ENCODE data around the gene GNE. TPM values are rescaled to one million over a fixed set of nuclear protein-coding genes. Genes with fewer than 3 reads are reported as not detected.

The GNE gene
- total and polyA plus RNA-seq, 4 donors = 5.1 to 18.4 (median 13.7) TPM

GRCh38 chr9:36284226-36284625, 26.0 kb upstream of the GNE start:
- Histone ChIP-seq H3K4me1 (ENCODE audit: control insufficient read depth in 5 of 5, insufficient read depth in 5 of 5, low read length in 5 of 5) (peaks cover 0 to 3% (median 0%) of the 10 kb centered on the region in 5 donors), H3K27ac (ENCODE audit: low read depth in 1 of 2, low read length in 1 of 2) (no peak overlapping the region), H3K9me3 (ENCODE audit: control insufficient read depth in 4 of 4, insufficient read depth in 3 of 4, low read length in 3 of 4) (no peaks in the 10 kb centered on the region), H3K36me3 (ENCODE audit: control insufficient read depth in 4 of 4, insufficient read depth in 4 of 4, low read length in 4 of 4) (peaks cover 0 to 3% (median 0%) of the 10 kb centered on the region in 4 donors), H3K9ac (ENCODE audit: insufficient read depth in 1 of 2, low read length in 2 of 2) (no peak overlapping the region), H3K4me3 (no peak overlapping the region), H3K27me3 (ENCODE audit: control insufficient read depth in 3 of 3, insufficient read depth in 3 of 3, low read length in 2 of 3) (no peaks in the 10 kb centered on the region)
- ATAC-seq (ENCODE audit: insufficient read depth, low FRiP score) = no peak
- WGBS, 2 donors = 82 to 92% methylated on average over 4 of the region's 4 CpGs
- TF ChIP-seq, protein P1, sequence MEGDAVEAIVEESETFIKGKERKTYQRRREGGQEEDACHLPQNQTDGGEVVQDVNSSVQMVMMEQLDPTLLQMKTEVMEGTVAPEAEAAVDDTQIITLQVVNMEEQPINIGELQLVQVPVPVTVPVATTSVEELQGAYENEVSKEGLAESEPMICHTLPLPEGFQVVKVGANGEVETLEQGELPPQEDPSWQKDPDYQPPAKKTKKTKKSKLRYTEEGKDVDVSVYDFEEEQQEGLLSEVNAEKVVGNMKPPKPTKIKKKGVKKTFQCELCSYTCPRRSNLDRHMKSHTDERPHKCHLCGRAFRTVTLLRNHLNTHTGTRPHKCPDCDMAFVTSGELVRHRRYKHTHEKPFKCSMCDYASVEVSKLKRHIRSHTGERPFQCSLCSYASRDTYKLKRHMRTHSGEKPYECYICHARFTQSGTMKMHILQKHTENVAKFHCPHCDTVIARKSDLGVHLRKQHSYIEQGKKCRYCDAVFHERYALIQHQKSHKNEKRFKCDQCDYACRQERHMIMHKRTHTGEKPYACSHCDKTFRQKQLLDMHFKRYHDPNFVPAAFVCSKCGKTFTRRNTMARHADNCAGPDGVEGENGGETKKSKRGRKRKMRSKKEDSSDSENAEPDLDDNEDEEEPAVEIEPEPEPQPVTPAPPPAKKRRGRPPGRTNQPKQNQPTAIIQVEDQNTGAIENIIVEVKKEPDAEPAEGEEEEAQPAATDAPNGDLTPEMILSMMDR (IDR thresholded peaks at IDR 0.05; ENCODE audit: control extremely low read depth, extremely low read depth) = no peak
- no peak for DNase-seq

DNA sequence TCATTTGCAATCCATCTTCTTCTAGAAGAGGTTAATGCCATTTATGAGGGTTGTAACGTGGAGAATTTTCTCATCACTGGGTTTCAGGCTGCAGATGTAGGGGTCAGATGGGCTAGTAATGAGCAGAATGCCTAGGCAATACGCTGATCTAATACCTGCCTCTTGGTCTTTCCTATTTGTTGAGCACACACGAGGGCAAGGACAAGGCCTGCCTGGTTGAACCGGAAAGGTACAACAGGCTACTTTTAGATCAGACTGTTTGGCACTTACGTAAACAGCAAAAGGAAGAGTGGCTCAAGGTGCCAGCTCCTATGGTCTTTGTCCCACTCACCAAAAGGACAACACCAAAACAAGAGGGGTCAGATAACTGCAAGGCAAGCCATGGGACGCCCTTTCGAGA, 24.0 kb upstream of the GNE start:
- no peak for ATAC-seq (ENCODE audit: insufficient read depth, low FRiP score)
- peaks cover 0 to 3% (median 0%) of the 10 kb centered on the region in 4 donors for H3K36me3 ChIP-seq (ENCODE audit: control insufficient read depth in 4 of 4, insufficient read depth in 4 of 4, low read length in 4 of 4)
- H3K9ac ChIP-seq (ENCODE audit: insufficient read depth in 1 of 2, low read length in 2 of 2) = no peak overlapping the region
- TF ChIP-seq, protein P1 (IDR thresholded peaks at IDR 0.05; ENCODE audit: control extremely low read depth, extremely low read depth) = no peak
- 75 to 87% methylated on average over 7 of the region's 7 CpGs for WGBS, 2 donors
- H3K4me3 ChIP-seq = no peak overlapping the region
- H3K4me1 ChIP-seq (ENCODE audit: control insufficient read depth in 5 of 5, insufficient read depth in 5 of 5, low read length in 5 of 5) = peaks cover 0 to 3% (median 0%) of the 10 kb centered on the region in 5 donors
- no peaks in the 10 kb centered on the region for H3K9me3 ChIP-seq (ENCODE audit: control insufficient read depth in 4 of 4, insufficient read depth in 3 of 4, low read length in 3 of 4)
- H3K27me3 ChIP-seq (ENCODE audit: control insufficient read depth in 3 of 3, insufficient read depth in 3 of 3, low read length in 2 of 3) = no peaks in the 10 kb centered on the region
- H3K27ac ChIP-seq (ENCODE audit: low read depth in 1 of 2, low read length in 1 of 2) = no peak overlapping the region
- DNase-seq = no peak

DNA sequence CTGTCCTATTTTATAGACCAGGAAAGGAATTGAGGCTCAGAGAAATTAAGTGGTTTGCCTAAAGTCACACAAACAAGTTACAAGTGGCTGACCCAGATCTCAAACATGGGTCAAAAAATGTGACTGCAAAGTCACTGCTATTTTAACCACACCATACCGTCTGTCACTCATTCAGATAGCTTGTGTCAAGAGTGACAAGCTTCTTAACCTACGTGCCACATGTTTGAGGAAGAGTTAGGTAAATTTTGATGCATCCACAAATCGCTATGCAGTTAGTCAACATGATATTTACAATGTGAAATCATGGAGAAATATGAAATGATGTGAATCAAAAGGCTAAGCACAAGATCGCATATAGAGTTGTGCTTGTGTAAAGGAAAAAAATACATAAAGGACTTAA, 22.7 kb upstream of the GNE start:
- Histone ChIP-seq H3K4me3 (no peak overlapping the region), H3K4me1 (ENCODE audit: control insufficient read depth in 5 of 5, insufficient read depth in 5 of 5, low read length in 5 of 5) (peaks cover 0 to 11% (median 0%) of the 10 kb centered on the region in 5 donors), H3K36me3 (ENCODE audit: control insufficient read depth in 4 of 4, insufficient read depth in 4 of 4, low read length in 4 of 4) (peaks cover 0 to 3% (median 0%) of the 10 kb centered on the region in 4 donors), H3K9me3 (ENCODE audit: control insufficient read depth in 4 of 4, insufficient read depth in 3 of 4, low read length in 3 of 4) (no peaks in the 10 kb centered on the region), H3K27me3 (ENCODE audit: control insufficient read depth in 3 of 3, insufficient read depth in 3 of 3, low read length in 2 of 3) (no peaks in the 10 kb centered on the region), H3K9ac (ENCODE audit: insufficient read depth in 1 of 2, low read length in 2 of 2) (no peak overlapping the region), H3K27ac (ENCODE audit: low read depth in 1 of 2, low read length in 1 of 2) (no peak overlapping the region)
- TF ChIP-seq, protein P1 (IDR thresholded peaks at IDR 0.05; ENCODE audit: control extremely low read depth, extremely low read depth) = no peak
- ATAC-seq (ENCODE audit: insufficient read depth, low FRiP score) (no peak), DNase-seq (no peak)
- WGBS, 2 donors = 71 to 86% methylated on average over 4 of the region's 4 CpGs

GRCh38 chr9:36278243-36278642, 20.0 kb upstream of the GNE start:
- WGBS, 2 donors = 95 to 96% methylated on average over 2 of the region's 2 CpGs
- Histone ChIP-seq H3K9me3 (ENCODE audit: control insufficient read depth in 4 of 4, insufficient read depth in 3 of 4, low read length in 3 of 4) (no peaks in the 10 kb centered on the region), H3K27ac (ENCODE audit: low read depth in 1 of 2, low read length in 1 of 2) (no peak overlapping the region), H3K36me3 (ENCODE audit: control insufficient read depth in 4 of 4, insufficient read depth in 4 of 4, low read length in 4 of 4) (peaks cover 0 to 3% (median 0%) of the 10 kb centered on the region in 4 donors), H3K9ac (ENCODE audit: insufficient read depth in 1 of 2, low read length in 2 of 2) (no peak overlapping the region), H3K4me3 (no peak overlapping the region), H3K27me3 (ENCODE audit: control insufficient read depth in 3 of 3, insufficient read depth in 3 of 3, low read length in 2 of 3) (no peaks in the 10 kb centered on the region), H3K4me1 (ENCODE audit: control insufficient read depth in 5 of 5, insufficient read depth in 5 of 5, low read length in 5 of 5) (peaks cover 0 to 12% (median 0%) of the 10 kb centered on the region in 5 donors)
- ATAC-seq (ENCODE audit: insufficient read depth, low FRiP score) (no peak), DNase-seq (no peak)
- TF ChIP-seq, protein P1 (IDR thresholded peaks at IDR 0.05; ENCODE audit: control extremely low read depth, extremely low read depth) = no peak
